Central memory CD4-positive, alpha-beta T cell (primary cell): ENCODE results near the gene PHF21B.

Experiments used
- DNase-seq: peaks from one replicate; pipeline ENCODE4 v3.0.0; 2022

The PHF21B gene

DNA sequence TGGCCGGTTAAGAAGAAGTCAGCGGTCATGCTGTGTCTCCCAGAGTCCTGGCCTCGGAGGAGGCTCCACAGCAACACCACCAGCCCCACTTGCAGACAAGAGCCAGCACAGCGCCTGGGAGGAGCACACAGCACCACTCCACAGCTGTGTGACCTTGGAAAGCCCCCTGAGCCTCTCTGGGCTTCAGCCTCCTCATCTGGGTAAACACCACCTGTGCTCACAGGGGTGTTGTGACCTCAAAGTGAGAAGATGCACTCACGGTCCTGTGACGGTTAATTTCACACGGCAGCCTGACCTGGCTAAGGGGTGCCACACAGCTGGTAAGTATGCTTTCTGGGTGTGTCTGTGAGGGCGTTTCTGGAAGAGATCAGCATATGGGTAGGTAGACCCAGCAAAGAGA, 54.7 kb downstream of the PHF21B start:
- DNase-seq, result no peak

- no peak for DNase-seq
These were observed 55.7 kb downstream of the PHF21B start for GRCh38 chr22:44954149-44954548.

GRCh38 chr22:44952863-44953746, 56.7 kb downstream of the PHF21B start:
- no peak for DNase-seq

- DNase-seq, result no peak
These were observed 58.3 kb downstream of the PHF21B start for GRCh38 chr22:44951510-44951816.

- no peak for DNase-seq
These were observed 58.8 kb downstream of the PHF21B start for GRCh38 chr22:44950806-44951509.

DNA sequence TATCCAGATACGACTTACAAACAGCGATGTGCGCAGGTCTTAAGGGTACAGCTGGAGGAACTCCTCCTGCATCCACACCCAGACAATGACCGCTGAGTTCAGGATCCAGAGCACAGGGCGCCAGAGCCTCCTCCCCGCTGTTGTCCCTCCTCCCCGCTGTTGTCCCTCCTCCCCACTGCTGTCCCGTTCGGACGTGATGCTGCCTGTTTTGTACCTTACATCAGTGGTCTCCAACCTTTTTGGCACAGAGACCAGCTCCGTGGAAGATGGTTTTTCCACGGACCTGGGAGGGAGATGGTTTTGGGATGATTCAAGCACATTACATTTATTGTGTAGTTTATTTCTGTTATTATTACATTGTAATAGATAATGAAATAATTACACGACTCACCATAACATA, 62.0 kb downstream of the PHF21B start:
- no peak for DNase-seq

DNA sequence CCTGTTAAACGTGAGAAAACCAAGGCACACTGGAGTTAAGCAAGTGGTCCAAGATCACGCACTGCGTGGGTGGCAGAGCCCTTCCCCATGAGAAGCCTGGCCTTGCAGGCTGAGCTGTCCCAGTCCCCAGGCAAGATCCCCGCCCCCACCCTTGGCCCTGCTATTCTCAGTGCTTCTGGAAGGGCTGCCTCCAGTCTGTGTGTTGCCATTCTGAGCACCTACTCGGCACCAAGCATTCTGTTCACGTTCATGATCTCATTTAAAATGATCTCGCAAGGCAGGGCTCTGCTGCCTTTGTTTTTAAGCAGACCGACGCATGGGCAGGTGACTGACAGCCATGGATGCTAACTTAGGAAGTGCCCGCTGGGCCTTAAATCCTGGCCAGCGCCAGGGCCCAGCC, 62.8 kb downstream of the PHF21B start:
- DNase-seq, result no peak

GRCh38 chr22:44944883-44945601, 64.8 kb downstream of the PHF21B start:
- no peak for DNase-seq

GRCh38 chr22:44943701-44944324, 66.0 kb downstream of the PHF21B start:
- no peak for DNase-seq

DNA sequence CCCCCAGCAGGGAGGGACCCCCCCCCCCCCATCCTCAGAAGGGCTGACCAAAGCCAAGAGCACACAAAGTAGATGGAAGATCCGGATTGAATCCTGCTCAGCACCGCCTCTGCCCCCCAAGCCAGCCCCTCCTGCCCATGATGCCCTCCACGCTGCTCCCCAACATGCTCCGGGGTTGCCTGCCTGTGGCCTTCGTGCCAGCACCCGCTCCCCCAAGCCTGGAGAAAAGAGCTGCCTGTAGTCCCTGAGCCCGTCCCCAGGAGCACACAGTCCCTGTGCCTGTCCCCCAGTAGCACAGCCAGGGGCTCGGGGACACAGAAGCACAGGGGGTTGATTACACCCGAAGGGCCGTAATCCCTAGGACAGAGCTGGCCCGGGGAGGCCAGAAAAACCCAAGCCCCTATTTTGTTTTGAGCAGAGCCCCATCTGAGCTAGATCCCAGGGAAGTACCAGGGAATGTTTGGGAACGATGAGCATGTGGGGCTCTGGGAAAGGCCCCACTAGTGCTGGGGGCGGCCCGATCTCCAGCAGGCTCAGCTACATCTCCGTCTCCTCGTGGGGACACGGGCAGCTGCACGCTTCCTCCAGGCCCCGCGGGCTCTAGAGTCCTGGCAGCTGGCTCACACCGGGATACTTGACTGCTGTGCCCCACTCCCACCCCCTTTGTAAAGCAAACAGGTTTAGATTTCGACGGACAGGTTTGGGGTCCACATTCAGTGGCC, 66.7 kb downstream of the PHF21B start:
- no peak for DNase-seq

- DNase-seq, result no peak
These were observed 67.7 kb downstream of the PHF21B start for GRCh38 chr22:44942056-44942455.

- no peak for DNase-seq
These were observed 68.6 kb downstream of the PHF21B start for GRCh38 chr22:44941207-44941606.

- DNase-seq, result no peak
These were observed 69.7 kb downstream of the PHF21B start for GRCh38 chr22:44940130-44940529.

GRCh38 chr22:44939451-44939850, 70.4 kb downstream of the PHF21B start:
- DNase-seq, result no peak

DNA sequence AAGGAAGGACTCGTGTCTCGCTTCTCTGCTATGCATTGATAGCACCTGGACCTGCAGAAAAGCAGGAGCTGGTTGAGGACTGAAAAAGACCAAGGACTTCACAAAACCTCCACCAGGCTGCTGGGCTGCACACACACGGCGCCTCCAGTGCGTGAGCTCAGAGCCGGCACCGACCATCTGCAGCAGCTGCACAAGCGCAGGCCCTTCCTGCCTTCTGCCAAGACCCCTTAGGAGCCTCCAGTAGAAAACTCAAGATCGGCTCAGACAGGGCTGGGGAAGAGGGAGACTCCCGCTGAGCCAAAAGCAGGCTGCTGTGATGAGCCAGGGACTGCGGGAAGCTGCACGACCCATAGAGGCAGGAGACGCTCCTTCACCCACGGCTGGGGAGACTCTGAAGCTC, 70.9 kb downstream of the PHF21B start:
- DNase-seq, result no peak

GRCh38 chr22:44937216-44937615, 72.6 kb downstream of the PHF21B start:
- DNase-seq, result no peak

DNA sequence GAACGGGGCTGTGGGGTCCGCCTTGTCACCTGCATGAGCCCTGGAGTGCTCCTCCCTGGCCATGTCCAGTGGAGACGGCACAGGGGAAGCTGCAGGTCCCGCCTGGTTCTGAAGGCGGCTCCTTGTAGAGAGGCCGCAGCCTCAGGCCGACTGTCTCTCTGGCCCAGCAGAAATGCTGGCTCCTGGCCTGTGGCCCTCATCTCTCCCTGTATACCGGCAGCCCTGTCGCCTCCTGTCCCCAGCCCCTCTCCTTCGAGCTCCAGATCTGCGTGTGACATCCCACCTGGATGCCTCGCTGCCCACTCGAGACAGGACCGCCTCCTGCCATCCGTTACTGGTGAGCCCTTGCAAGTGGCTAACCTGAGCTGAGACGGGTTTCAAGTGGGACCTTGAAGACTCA, 73.6 kb downstream of the PHF21B start:
- no peak for DNase-seq

- no peak for DNase-seq
These were observed 74.1 kb downstream of the PHF21B start for GRCh38 chr22:44935724-44936123.

DNA sequence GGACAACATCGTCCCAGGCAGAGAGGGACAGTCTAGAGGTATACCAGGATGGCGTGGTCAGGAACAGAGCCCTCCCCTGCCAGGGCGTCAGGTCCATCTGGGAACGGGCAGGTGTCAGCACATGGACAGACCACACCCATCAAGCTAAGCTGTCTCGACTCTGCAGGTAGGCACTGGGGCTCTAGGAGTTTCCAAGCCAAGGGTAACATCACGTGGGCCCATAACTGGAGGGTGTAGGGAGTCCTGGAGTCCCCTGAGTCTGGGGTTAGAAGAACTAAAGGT, 75.4 kb downstream of the PHF21B start:
- no peak for DNase-seq

- no peak for DNase-seq
These were observed 75.9 kb downstream of the PHF21B start for GRCh38 chr22:44933666-44934453.

DNA sequence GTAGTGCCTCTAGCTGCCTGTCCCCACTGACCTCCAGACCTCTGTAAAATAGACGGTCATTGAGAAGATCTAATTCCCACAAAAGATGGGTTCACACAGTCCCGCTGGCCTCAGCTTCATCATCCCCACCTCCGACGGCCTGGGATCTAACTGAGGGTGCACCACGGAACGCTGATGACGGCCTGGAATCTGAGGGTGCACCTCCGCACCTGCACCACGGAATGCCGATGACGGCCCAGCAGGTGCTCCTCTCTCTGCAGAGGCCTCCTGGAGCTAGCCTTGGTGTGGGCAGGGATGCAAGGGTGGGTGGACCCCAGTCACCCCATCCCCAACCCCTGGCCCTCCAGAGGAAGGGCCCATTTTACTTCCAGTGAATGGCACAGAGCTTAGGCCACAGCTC, 77.3 kb downstream of the PHF21B start:
- no peak for DNase-seq

DNA sequence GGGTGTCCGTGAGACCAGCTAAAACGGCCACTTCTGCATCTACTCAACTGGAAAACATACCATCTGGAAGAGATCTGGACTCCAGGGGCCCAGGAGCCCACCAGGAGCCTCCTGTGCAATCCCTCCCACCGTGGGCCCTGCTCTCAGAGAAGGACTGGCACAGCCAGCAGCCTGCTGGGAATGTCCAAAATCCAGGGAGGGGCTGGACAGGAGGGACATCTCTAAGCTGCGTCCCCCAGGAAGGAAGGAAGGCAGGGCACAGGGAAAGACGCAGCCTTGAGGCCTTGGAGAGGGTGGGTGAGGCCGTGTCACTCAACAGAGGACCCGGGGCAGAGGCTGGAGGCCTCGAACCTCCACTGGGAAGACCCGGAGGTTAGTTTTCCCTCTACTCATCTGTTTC, 78.0 kb downstream of the PHF21B start:
- no peak for DNase-seq
